ENCODE measurements around the gene PODXL2.
"Not testable (repeated sequence)": the region's sequence is repeated elsewhere in the genome, so short reads cannot be mapped to it uniquely, and the experiment has no call there.

Gene PODXL2

GRCh38 chr3:127676456-127676855, 47.5 kb downstream of the PODXL2 start:
- Histone ChIP-seq H3K4me3 (ENCODE audit: low read length) (no peak overlapping the region), H3K36me3 (ENCODE audit: control insufficient read depth, insufficient read depth, low read length) (peaks cover 4% of the 10 kb centered on the region), H3K9ac (ENCODE audit: low read length) (no peak overlapping the region), H3K9me3 (ENCODE audit: control insufficient read depth, low read length) (no peaks in the 10 kb centered on the region), H3K4me1 (ENCODE audit: control insufficient read depth, insufficient read depth, low read length) (peaks cover 16% of the 10 kb centered on the region), H3K27me3 (ENCODE audit: control insufficient read depth, insufficient read depth, low read length) (no peaks in the 10 kb centered on the region)

GRCh38 chr3:127676921-127677351, 48.0 kb downstream of the PODXL2 start:
- Histone ChIP-seq H3K9me3 (ENCODE audit: control insufficient read depth, low read length) (no peaks in the 10 kb centered on the region), H3K4me1 (ENCODE audit: control insufficient read depth, insufficient read depth, low read length) (peaks cover 11% of the 10 kb centered on the region), H3K4me3 (ENCODE audit: low read length) (no peak overlapping the region), H3K9ac (ENCODE audit: low read length) (no peak overlapping the region), H3K36me3 (ENCODE audit: control insufficient read depth, insufficient read depth, low read length) (peaks cover 4% of the 10 kb centered on the region), H3K27me3 (ENCODE audit: control insufficient read depth, insufficient read depth, low read length) (no peaks in the 10 kb centered on the region)

- H3K36me3 ChIP-seq (ENCODE audit: control insufficient read depth, insufficient read depth, low read length): peaks cover 4% of the 10 kb centered on the region
- peaks cover 8% of the 10 kb centered on the region for H3K4me1 ChIP-seq (ENCODE audit: control insufficient read depth, insufficient read depth, low read length)
- no peaks in the 10 kb centered on the region for H3K9me3 ChIP-seq (ENCODE audit: control insufficient read depth, low read length)
- no peaks in the 10 kb centered on the region for H3K27me3 ChIP-seq (ENCODE audit: control insufficient read depth, insufficient read depth, low read length)
- H3K4me3 ChIP-seq (ENCODE audit: low read length): no peak overlapping the region
- H3K9ac ChIP-seq (ENCODE audit: low read length): no peak overlapping the region
Measured at GRCh38 chr3:127677541-127678314, 48.7 kb downstream of the PODXL2 start.

- H3K4me3 ChIP-seq (ENCODE audit: low read length): no peak overlapping the region
- H3K4me1 ChIP-seq (ENCODE audit: control insufficient read depth, insufficient read depth, low read length): peaks cover 8% of the 10 kb centered on the region
- no peak overlapping the region for H3K9ac ChIP-seq (ENCODE audit: low read length)
- H3K9me3 ChIP-seq (ENCODE audit: control insufficient read depth, low read length): no peaks in the 10 kb centered on the region
- H3K27me3 ChIP-seq (ENCODE audit: control insufficient read depth, insufficient read depth, low read length): no peaks in the 10 kb centered on the region
- peaks cover 4% of the 10 kb centered on the region for H3K36me3 ChIP-seq (ENCODE audit: control insufficient read depth, insufficient read depth, low read length)
Measured at GRCh38 chr3:127678315-127678599, 49.3 kb downstream of the PODXL2 start.

GRCh38 chr3:127678611-127679533, 49.9 kb downstream of the PODXL2 start:
- Histone ChIP-seq H3K4me1 (ENCODE audit: control insufficient read depth, insufficient read depth, low read length) (peaks cover 3% of the 10 kb centered on the region), H3K36me3 (ENCODE audit: control insufficient read depth, insufficient read depth, low read length) (peaks cover 4% of the 10 kb centered on the region), H3K4me3 (ENCODE audit: low read length) (no peak overlapping the region), H3K27me3 (ENCODE audit: control insufficient read depth, insufficient read depth, low read length) (no peaks in the 10 kb centered on the region), H3K9ac (ENCODE audit: low read length) (no peak overlapping the region), H3K9me3 (ENCODE audit: control insufficient read depth, low read length) (no peaks in the 10 kb centered on the region)

GRCh38 chr3:127679534-127680145, 50.7 kb downstream of the PODXL2 start:
- H3K4me1 ChIP-seq (ENCODE audit: control insufficient read depth, insufficient read depth, low read length): no peaks in the 10 kb centered on the region
- H3K4me3 ChIP-seq (ENCODE audit: low read length): no peak overlapping the region
- H3K9me3 ChIP-seq (ENCODE audit: control insufficient read depth, low read length): no peaks in the 10 kb centered on the region
- H3K27me3 ChIP-seq (ENCODE audit: control insufficient read depth, insufficient read depth, low read length): no peaks in the 10 kb centered on the region
- no peak overlapping the region for H3K9ac ChIP-seq (ENCODE audit: low read length)
- H3K36me3 ChIP-seq (ENCODE audit: control insufficient read depth, insufficient read depth, low read length): peaks cover 4% of the 10 kb centered on the region

GRCh38 chr3:127680146-127680661, 51.2 kb downstream of the PODXL2 start:
- Histone ChIP-seq H3K4me1 (ENCODE audit: control insufficient read depth, insufficient read depth, low read length) (no peaks in the 10 kb centered on the region), H3K27me3 (ENCODE audit: control insufficient read depth, insufficient read depth, low read length) (no peaks in the 10 kb centered on the region), H3K9ac (ENCODE audit: low read length) (no peak overlapping the region), H3K36me3 (ENCODE audit: control insufficient read depth, insufficient read depth, low read length) (peaks cover 4% of the 10 kb centered on the region), H3K4me3 (ENCODE audit: low read length) (no peak overlapping the region), H3K9me3 (ENCODE audit: control insufficient read depth, low read length) (no peaks in the 10 kb centered on the region)

GRCh38 chr3:127680798-127681221, 51.8 kb downstream of the PODXL2 start:
- H3K4me3 ChIP-seq (ENCODE audit: low read length): no peak overlapping the region
- no peaks in the 10 kb centered on the region for H3K27me3 ChIP-seq (ENCODE audit: control insufficient read depth, insufficient read depth, low read length)
- H3K4me1 ChIP-seq (ENCODE audit: control insufficient read depth, insufficient read depth, low read length): no peaks in the 10 kb centered on the region
- H3K36me3 ChIP-seq (ENCODE audit: control insufficient read depth, insufficient read depth, low read length): peaks cover 4% of the 10 kb centered on the region
- no peaks in the 10 kb centered on the region for H3K9me3 ChIP-seq (ENCODE audit: control insufficient read depth, low read length)
- no peak overlapping the region for H3K9ac ChIP-seq (ENCODE audit: low read length)

- H3K9ac ChIP-seq (ENCODE audit: low read length); H3K4me3 ChIP-seq (ENCODE audit: low read length); H3K4me1 ChIP-seq (ENCODE audit: control insufficient read depth, insufficient read depth, low read length); H3K36me3 ChIP-seq (ENCODE audit: control insufficient read depth, insufficient read depth, low read length); H3K27me3 ChIP-seq (ENCODE audit: control insufficient read depth, insufficient read depth, low read length); H3K9me3 ChIP-seq (ENCODE audit: control insufficient read depth, low read length): not testable (repeated sequence)
Measured at GRCh38 chr3:127682175-127682554, 53.2 kb downstream of the PODXL2 start.

GRCh38 chr3:127682561-127682960, 53.6 kb downstream of the PODXL2 start:
- no peaks in the 10 kb centered on the region for H3K27me3 ChIP-seq (ENCODE audit: control insufficient read depth, insufficient read depth, low read length)
- no peaks in the 10 kb centered on the region for H3K9me3 ChIP-seq (ENCODE audit: control insufficient read depth, low read length)
- no peak overlapping the region for H3K9ac ChIP-seq (ENCODE audit: low read length)
- H3K36me3 ChIP-seq (ENCODE audit: control insufficient read depth, insufficient read depth, low read length): no peaks in the 10 kb centered on the region
- H3K4me1 ChIP-seq (ENCODE audit: control insufficient read depth, insufficient read depth, low read length): no peaks in the 10 kb centered on the region
- no peak overlapping the region for H3K4me3 ChIP-seq (ENCODE audit: low read length)

- Histone ChIP-seq H3K9me3 (ENCODE audit: control insufficient read depth, low read length) (no peaks in the 10 kb centered on the region), H3K27me3 (ENCODE audit: control insufficient read depth, insufficient read depth, low read length) (no peaks in the 10 kb centered on the region), H3K4me1 (ENCODE audit: control insufficient read depth, insufficient read depth, low read length) (no peaks in the 10 kb centered on the region), H3K36me3 (ENCODE audit: control insufficient read depth, insufficient read depth, low read length) (no peaks in the 10 kb centered on the region), H3K9ac (ENCODE audit: low read length) (no peak overlapping the region), H3K4me3 (ENCODE audit: low read length) (no peak overlapping the region)
Measured at GRCh38 chr3:127684871-127685707, 56.1 kb downstream of the PODXL2 start.

Measured in mucosa of stomach (tissue), 1 donor.